ENCODE results near the gene CDC14A. TPM values are rescaled to one million over a fixed set of nuclear protein-coding genes. Genes with fewer than 3 reads are reported as not detected.

The CDC14A gene
- total and polyA plus RNA-seq, 2 donors: 3.9 to 29.1 TPM

DNA sequence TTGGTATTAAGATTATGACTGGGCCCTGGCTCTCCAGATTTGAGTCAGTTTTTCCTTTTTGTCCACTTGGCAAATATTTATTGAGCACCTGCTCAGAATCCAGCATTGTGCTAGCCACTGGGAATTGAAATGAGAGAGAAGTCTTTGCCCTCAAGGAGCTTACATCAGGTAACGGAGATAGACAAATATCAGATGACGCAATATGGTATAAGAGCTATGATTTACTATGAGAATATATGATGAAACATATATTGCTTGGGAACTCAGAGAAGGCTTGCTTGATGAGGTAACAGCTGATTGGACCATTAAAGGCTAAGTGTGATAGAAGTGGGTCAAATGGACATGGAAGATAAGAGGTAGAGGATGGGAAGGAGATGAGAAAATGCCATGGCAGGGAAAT is 144.6 kb downstream of the CDC14A start:
- no peak overlapping the region for H3K4me3 ChIP-seq (ENCODE audit: low read depth, low read length)
- no peak for DNase-seq (ENCODE audit: extremely low spot score)
- H3K27ac ChIP-seq (ENCODE audit: low read depth): no peak overlapping the region
- H3K4me1 ChIP-seq (ENCODE audit: insufficient read depth): no peaks in the 10 kb centered on the region
- peaks cover 5% of the 10 kb centered on the region for H3K36me3 ChIP-seq (ENCODE audit: insufficient read depth)
- whole genome bisulfite sequencing: 98% methylated on average over 2 of the region's 2 CpGs

DNA sequence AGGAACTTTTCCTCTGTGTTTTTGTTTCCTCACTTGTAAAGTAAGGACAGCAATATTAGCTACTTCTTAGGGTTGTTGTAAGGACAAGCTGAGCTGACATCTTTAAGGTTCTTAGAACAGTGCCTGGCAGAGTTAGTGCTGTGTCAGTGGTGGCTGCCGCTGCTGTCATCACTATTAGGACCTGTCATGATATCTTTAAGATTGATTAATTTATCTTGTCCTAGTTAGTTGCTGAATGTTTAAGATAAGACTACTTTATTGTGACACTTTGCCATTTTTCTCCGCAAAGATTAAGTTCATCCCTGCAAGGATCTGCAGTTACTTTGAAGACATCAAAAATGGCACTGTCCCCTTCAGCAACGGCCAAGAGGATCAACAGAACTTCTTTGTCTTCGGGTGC is 145.5 kb downstream of the CDC14A start:
- Histone ChIP-seq H3K36me3 (ENCODE audit: insufficient read depth) (peaks cover 5% of the 10 kb centered on the region), H3K4me1 (ENCODE audit: insufficient read depth) (no peaks in the 10 kb centered on the region), H3K4me3 (ENCODE audit: low read depth, low read length) (no peak overlapping the region), H3K27ac (ENCODE audit: low read depth) (no peak overlapping the region)
- 91% methylated on average over 4 of the region's 4 CpGs for WGBS
- DNase-seq (ENCODE audit: extremely low spot score): no peak

DNA sequence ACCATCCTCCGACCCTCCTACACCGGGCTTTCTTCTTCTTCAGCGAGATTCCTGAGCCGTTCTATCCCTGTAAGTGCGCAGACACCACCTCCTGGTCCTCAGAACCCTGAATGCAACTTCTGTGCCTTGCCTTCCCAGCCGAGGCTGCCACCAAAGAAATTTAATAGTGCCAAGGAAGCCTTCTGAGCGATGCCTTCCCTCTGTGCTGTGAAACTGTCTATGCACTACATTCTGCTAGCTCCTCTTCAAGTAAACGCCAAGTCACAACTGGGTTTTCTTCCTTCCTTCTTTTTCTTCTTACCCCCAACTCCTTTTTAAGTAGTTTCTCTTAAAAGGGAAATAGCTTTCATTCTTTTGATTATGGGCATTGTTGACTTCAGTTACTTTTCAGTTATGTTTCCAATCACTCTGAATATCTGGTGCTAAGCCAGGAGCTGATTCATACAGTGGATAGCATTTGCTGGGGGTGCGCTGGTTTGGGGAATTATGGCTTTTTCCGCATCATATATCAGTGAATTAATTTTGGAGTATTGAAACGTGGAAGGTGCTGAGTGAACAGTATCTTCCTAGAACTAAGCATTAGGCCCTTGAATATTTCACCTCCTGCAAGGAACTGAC is 147.0 kb downstream of the CDC14A start:
- H3K4me3 ChIP-seq (ENCODE audit: low read depth, low read length): no peak overlapping the region
- 92% methylated on average over 11 of the region's 11 CpGs for WGBS
- no peak for DNase-seq (ENCODE audit: extremely low spot score)
- no peak overlapping the region for H3K27ac ChIP-seq (ENCODE audit: low read depth)
- no peaks in the 10 kb centered on the region for H3K4me1 ChIP-seq (ENCODE audit: insufficient read depth)
- peaks cover 5% of the 10 kb centered on the region for H3K36me3 ChIP-seq (ENCODE audit: insufficient read depth)

DNA sequence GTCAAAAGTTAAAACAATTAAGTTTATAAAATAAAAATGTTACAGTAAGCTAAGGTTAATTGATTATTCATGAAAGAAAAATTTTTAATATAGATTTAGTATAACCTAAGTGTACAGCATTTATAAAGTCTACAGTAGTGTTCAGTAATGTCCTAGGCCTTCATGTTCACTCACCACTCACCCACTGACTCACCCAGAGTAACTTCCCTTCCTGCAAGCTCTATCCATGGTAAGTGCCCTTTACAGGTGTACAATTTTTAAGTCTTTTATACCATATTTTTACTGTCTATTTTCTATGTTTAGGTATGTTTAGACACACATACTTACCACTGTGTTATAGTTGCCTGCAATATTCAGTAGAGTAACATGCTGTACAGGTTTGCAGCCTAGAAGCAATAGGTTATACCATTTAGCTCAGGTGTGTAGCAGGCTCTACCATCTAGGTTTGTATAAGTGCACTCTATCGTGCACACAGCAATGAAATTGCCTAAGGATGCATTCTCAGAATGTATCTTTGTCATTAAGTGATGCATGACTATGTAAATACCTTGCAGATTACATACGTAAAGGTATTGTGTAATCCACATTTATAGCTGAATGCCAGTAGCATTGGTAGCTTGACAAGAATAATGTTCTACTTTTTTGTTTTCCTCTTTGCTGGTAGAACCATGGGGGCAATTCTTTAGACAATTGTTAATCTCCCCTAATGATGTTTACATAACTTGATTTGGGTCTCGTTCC is 149.9 kb downstream of the CDC14A start:
- Histone ChIP-seq H3K36me3 (ENCODE audit: insufficient read depth) (peaks cover 8% of the 10 kb centered on the region), H3K4me1 (ENCODE audit: insufficient read depth) (no peaks in the 10 kb centered on the region), H3K27ac (ENCODE audit: low read depth) (no peak overlapping the region), H3K4me3 (ENCODE audit: low read depth, low read length) (no peak overlapping the region)
- WGBS: 82% methylated on average over 3 of the region's 3 CpGs
- no peak for DNase-seq (ENCODE audit: extremely low spot score)

DNA sequence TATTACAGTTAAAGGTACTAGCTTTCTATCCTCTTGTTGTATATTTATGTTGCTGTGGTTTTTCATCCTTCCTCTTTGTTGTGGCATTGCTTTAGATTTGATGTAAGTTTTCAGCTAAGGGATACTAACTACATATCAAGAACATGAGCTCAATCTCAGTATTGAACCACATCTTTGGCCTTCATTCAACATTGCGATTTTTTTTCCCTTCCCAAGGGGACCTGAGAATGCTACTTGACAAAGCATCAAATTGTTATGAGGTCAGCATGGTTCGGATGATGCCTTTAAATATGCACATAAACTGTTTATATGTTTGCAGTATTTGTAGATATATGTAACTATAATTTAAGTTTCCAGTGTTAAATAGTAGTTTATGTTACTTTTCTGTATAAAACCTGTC is 153.9 kb downstream of the CDC14A start:
- 76% methylated on average over 2 of the region's 2 CpGs for WGBS
- H3K27ac ChIP-seq (ENCODE audit: low read depth): no peak overlapping the region
- H3K4me3 ChIP-seq (ENCODE audit: low read depth, low read length): no peak overlapping the region
- peaks cover 5% of the 10 kb centered on the region for H3K36me3 ChIP-seq (ENCODE audit: insufficient read depth)
- no peaks in the 10 kb centered on the region for H3K4me1 ChIP-seq (ENCODE audit: insufficient read depth)
- DNase-seq (ENCODE audit: extremely low spot score): no peak

DNA sequence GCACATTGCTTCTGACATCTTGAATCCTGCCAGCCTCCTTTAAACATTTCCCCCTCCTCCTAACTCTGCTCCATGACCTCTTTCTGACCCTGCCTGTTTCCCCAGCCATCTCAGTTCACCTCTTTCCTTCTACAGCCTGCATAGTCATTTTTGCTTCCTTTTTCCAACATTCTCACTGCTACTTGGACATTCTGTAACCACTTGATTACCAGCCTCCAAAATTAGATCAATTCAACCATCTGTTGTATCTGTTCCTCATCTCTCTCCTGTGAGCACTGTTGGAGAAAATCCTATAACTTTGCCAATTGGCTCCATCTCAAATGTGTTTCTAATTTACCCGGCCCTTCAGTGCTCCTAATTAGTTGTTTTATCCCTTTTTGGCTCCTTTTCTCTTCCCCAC is 158.1 kb downstream of the CDC14A start:
- no peak for DNase-seq (ENCODE audit: extremely low spot score)
- H3K27ac ChIP-seq (ENCODE audit: low read depth): no peak overlapping the region
- no peak overlapping the region for H3K4me3 ChIP-seq (ENCODE audit: low read depth, low read length)
- H3K4me1 ChIP-seq (ENCODE audit: insufficient read depth): no peaks in the 10 kb centered on the region
- WGBS: 48% methylated on average over 1 of the region's 1 CpG
- peaks cover 5% of the 10 kb centered on the region for H3K36me3 ChIP-seq (ENCODE audit: insufficient read depth)

DNA sequence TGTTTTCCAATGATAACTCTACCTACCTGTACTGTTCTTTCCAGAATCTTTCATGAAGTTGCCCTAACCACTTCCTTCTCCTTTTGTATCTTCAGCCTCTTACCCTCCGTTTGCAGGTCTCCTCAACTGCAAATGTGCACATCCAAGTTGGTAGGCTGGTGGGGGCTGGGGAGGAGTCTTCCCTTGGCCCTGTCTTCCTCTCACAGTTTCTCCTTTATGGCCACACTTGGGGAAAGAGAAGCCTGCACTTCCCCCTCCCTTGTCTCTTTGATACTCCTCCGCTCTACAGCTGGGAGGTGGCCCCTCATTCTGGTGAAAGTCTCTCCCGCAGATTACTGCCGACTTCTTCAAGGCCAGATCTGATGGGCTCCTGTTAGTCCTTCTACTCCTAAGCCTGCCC is 158.8 kb downstream of the CDC14A start:
- H3K4me3 ChIP-seq (ENCODE audit: low read depth, low read length): no peak overlapping the region
- no peak overlapping the region for H3K27ac ChIP-seq (ENCODE audit: low read depth)
- H3K36me3 ChIP-seq (ENCODE audit: insufficient read depth): peaks cover 2% of the 10 kb centered on the region
- WGBS: 88% methylated on average over 4 of the region's 4 CpGs
- H3K4me1 ChIP-seq (ENCODE audit: insufficient read depth): no peaks in the 10 kb centered on the region
- DNase-seq (ENCODE audit: extremely low spot score): no peak

DNA sequence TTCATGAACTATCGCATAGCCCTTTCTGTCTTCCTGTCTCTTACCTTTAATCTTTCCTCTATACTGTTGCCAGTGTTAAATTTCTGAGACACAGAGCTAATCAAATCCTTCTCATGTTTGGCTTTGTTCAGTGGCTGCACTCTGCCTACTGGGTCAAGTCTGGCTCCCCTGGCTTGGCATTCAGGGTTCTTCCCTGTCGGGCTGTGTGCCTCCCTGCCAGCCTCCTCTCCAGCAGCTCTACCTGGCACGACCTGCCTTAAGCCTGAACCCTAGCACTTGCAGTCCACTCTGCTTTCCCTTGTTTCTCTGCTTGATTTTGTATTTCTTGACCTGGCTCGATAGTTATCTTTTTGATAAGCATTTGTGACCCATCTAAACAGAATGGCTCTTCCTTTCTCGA is 159.5 kb downstream of the CDC14A start:
- DNase-seq (ENCODE audit: extremely low spot score): no peak
- Histone ChIP-seq H3K4me1 (ENCODE audit: insufficient read depth) (no peaks in the 10 kb centered on the region), H3K36me3 (ENCODE audit: insufficient read depth) (peaks cover 2% of the 10 kb centered on the region), H3K4me3 (ENCODE audit: low read depth, low read length) (no peak overlapping the region), H3K27ac (ENCODE audit: low read depth) (no peak overlapping the region)
- 85% methylated on average over 5 of the region's 5 CpGs for WGBS

DNA sequence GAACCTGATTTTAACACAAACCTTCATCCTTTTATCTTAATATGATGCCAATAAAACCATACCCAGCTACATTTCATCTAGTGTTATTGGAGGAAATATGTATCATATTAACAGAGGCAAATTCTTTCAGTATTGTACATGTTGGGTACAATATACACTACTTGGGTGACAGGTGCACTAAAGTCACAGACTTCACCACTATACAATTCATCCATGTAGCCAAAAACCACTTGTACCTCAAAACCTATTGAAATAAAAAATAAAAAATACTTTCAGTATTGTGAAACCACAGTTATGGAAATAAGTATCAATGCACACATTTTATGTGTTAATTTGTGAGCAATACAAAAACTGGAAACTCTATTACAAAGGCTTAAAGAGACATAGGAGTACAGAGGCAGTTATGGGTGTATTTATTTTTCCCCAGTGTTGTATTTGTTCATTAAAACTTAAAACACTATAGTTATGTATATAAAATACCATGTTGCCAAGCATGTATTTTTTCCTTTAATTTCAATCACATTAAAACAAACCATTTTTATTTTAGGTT is 160.6 kb downstream of the CDC14A start:
- Histone ChIP-seq H3K4me1 (ENCODE audit: insufficient read depth) (no peaks in the 10 kb centered on the region), H3K27ac (ENCODE audit: low read depth) (no peak overlapping the region), H3K36me3 (ENCODE audit: insufficient read depth) (peaks cover 2% of the 10 kb centered on the region), H3K4me3 (ENCODE audit: low read depth, low read length) (no peak overlapping the region)
- DNase-seq (ENCODE audit: extremely low spot score): no peak

DNA sequence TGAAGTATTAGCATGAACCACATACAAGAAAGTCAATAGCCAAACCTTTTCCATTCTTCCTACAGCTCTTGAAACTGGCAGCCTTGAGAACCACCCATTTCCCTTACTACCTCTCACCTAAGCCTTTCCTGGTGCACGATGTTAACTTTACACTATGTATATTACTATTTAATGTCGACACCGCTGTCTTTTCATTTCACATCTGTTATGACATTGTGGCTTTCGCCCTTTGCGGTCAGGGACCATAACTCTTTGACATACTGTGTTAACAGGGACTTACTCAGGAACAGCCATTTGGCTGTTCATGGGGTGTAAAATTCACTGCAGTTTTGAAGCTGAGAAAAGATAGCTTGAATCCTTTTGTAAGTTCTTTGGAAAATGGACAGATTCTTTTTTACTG is 164.6 kb downstream of the CDC14A start:
- DNase-seq (ENCODE audit: extremely low spot score): no peak
- 65% methylated on average over 5 of the region's 5 CpGs for WGBS
- no peak overlapping the region for H3K4me3 ChIP-seq (ENCODE audit: low read depth, low read length)
- no peaks in the 10 kb centered on the region for H3K4me1 ChIP-seq (ENCODE audit: insufficient read depth)
- no peak overlapping the region for H3K27ac ChIP-seq (ENCODE audit: low read depth)
- H3K36me3 ChIP-seq (ENCODE audit: insufficient read depth): no peaks in the 10 kb centered on the region

DNA sequence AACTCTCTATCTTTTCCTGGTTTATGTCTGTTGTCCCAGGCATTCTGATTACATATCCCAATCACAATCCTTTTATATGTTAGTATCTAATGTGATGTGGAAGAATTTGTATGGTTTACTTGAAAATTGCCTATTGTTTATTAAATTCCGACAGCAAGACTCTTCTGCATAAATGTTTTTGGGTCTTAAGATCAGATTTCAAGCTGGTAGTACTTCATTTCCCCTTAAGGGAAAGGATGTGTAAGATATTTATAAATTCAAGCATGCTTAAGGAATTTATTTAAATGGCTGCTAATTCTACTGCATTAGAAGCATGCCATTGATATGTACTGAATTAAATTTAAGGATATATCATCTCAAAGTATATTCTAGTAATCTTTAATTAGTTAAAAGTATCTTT is 165.2 kb downstream of the CDC14A start:
- Histone ChIP-seq H3K36me3 (ENCODE audit: insufficient read depth) (no peaks in the 10 kb centered on the region), H3K4me3 (ENCODE audit: low read depth, low read length) (no peak overlapping the region), H3K27ac (ENCODE audit: low read depth) (no peak overlapping the region), H3K4me1 (ENCODE audit: insufficient read depth) (no peaks in the 10 kb centered on the region)
- WGBS: 37% methylated on average over 1 of the region's 1 CpG
- DNase-seq (ENCODE audit: extremely low spot score): no peak

DNA sequence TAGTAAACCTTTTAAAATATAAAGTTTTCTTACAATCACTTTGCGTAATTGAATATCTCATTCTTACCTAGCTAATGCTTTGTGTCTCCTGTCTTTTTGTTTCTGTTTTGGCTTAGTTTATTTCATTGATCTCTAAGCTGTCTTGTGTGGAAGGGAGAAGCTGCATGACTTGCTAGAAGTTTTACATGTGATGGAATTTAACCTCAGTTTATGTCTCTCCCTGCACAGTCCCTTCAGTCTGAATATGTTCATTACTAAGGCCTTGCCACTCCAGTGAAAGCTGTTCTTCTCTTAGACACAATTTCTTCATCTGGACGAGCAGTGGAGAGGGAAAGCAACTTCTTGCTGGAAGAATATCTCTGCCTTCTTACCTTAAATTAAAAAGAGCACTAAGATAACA is 165.7 kb downstream of the CDC14A start:
- no peaks in the 10 kb centered on the region for H3K36me3 ChIP-seq (ENCODE audit: insufficient read depth)
- no peak overlapping the region for H3K27ac ChIP-seq (ENCODE audit: low read depth)
- DNase-seq (ENCODE audit: extremely low spot score): no peak
- no peak overlapping the region for H3K4me3 ChIP-seq (ENCODE audit: low read depth, low read length)
- 62% methylated on average over 2 of the region's 2 CpGs for WGBS
- no peaks in the 10 kb centered on the region for H3K4me1 ChIP-seq (ENCODE audit: insufficient read depth)

DNA sequence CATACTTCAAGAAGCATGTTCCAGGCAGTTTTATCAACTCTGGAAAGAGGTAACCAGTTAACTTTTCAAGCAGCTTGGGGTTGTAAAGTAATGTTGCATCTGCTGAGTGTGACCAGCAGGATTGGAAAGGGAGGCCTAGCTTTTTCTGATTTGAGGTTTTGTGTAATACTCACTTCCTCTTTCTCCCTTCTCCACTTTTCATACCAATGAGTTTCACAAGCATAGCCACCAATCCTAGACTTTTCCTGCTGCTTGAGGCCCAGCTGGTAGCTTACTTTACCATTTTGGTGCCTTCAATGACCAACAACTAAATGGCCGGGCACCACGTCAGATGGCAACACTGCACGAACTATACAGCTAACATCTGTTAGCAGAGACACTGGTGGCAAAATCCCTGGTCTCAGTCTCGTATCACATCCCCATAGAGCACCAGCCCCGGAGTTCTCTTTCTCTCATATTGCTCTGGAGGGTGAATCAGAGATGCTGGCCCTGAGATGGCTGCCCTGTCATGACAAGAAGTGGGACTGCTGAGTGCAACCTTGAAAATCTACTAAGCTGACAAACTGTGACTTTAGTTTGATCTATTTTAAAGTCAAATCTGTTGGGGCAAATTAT is 170.8 kb downstream of the CDC14A start:
- WGBS: 90% methylated on average over 5 of the region's 5 CpGs
- Histone ChIP-seq H3K36me3 (ENCODE audit: insufficient read depth) (no peaks in the 10 kb centered on the region), H3K4me1 (ENCODE audit: insufficient read depth) (no peaks in the 10 kb centered on the region), H3K4me3 (ENCODE audit: low read depth, low read length) (no peak overlapping the region), H3K27ac (ENCODE audit: low read depth) (no peak overlapping the region)
- no peak for DNase-seq (ENCODE audit: extremely low spot score)

DNA sequence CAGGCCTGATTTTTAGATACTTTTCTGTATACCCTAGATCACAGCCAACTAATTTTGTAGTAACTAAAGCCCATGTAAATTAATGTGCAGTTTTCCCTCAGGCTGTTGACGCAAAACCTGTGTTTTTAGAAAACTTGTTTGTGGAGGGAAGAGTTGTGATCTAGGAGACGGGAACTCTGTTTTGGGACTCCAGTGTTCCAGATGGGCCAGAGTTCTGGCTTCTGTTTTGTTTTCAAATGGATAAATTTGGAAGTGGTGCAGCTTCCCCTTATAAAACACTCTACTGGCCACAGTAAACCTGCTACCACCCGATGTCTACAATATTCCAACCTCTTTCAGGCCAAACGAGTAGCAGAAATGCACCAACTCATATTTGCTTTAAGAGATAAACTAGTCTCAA is 172.0 kb downstream of the CDC14A start:
- DNase-seq (ENCODE audit: extremely low spot score): no peak
- Histone ChIP-seq H3K27ac (ENCODE audit: low read depth) (no peak overlapping the region), H3K36me3 (ENCODE audit: insufficient read depth) (no peaks in the 10 kb centered on the region), H3K4me1 (ENCODE audit: insufficient read depth) (no peaks in the 10 kb centered on the region), H3K4me3 (ENCODE audit: low read depth, low read length) (no peak overlapping the region)
- 79% methylated on average over 4 of the region's 4 CpGs for WGBS
